IMR-90 (cell line): ENCODE measurements around the gene TTC28. TPM values are rescaled to one million over a fixed set of nuclear protein-coding genes. Genes with fewer than 3 reads are reported as not detected.

Experiments used
- ATAC-seq: fragments of 200-7000 bp; cut with Tn5 transposase; 2 replicates; pipeline ENCODE4 v1.9.1; 2020; ENCODE audit warnings: low read depth, mild to moderate bottlenecking, moderate library complexity
- BruUV-seq: library from RNA; stranded (reverse); fragments of 400-500 nt; replicated peaks from 2 replicates; lab custom pipeline; 2021; lab: Mats Ljungman, UMichigan
- CTCF ChIA-PET: fragments of 300-600 bp; formaldehyde crosslinking; extraction: SDS; loops from one replicate; lab custom pipeline; 2021; ENCODE audit warnings: antibody characterized with exemption; lab: Yijun Ruan, JAX
- POLR2A ChIA-PET: fragments of 300-600 bp; sonication (Branson Sonifier 250); formaldehyde crosslinking; loops from one replicate; lab custom pipeline; 2022; ENCODE audit warnings: antibody characterized with exemption; ENCODE audit not compliant: unreplicated experiment; lab: Charles Lee
- DNase-seq: peaks from one replicate; pipeline ENCODE4 v3.0.0; 2013
- H2AFZ ChIP-seq: replicated peaks from 2 replicates; pipeline ENCODE3; 2013; ENCODE audit warnings: low read length, mild to moderate bottlenecking; ENCODE audit not compliant: poor library complexity
- H2AK5ac ChIP-seq: 2 replicates; pipeline ENCODE4 v1.6.1; 2013; ENCODE audit warnings: low read depth, low read length, inconsistent platforms
- H2AK9ac ChIP-seq: replicated peaks from 2 replicates; pipeline ENCODE3; 2013; ENCODE audit warnings: mild to moderate bottlenecking, low read depth, low read length, moderate library complexity; ENCODE audit not compliant: poor library complexity
- H2BK120ac ChIP-seq: 2 replicates; pipeline ENCODE4 v1.6.1; 2013; ENCODE audit warnings: low read depth, low read length, inconsistent platforms
- H2BK15ac ChIP-seq: 3 replicates; pipeline ENCODE4 v1.6.1; 2013; ENCODE audit warnings: low read depth, low read length, inconsistent platforms
- H2BK20ac ChIP-seq: 2 replicates; pipeline ENCODE4 v1.6.1; 2013; ENCODE audit warnings: low read depth, mild to moderate bottlenecking, inconsistent platforms, low read length, moderate library complexity
- H2BK5ac ChIP-seq: 2 replicates; pipeline ENCODE4 v1.6.1; 2013; ENCODE audit warnings: mild to moderate bottlenecking, low read depth, low read length, inconsistent platforms; ENCODE audit not compliant: poor library complexity, severe bottlenecking
- H3K14ac ChIP-seq: replicated peaks from 2 replicates; pipeline ENCODE4 v1.6.1; 2013; ENCODE audit warnings: low read depth, low read length, inconsistent platforms
- H3K18ac ChIP-seq: 2 replicates; pipeline ENCODE4 v1.6.1; 2013; ENCODE audit warnings: low read depth, low read length, control low read depth
- H3K23ac ChIP-seq: 2 replicates; pipeline ENCODE4 v1.6.1; 2013; ENCODE audit warnings: low read depth, low read length, inconsistent platforms
- H3K27ac ChIP-seq: 2 replicates; pipeline ENCODE4 v1.5.1; 2013; ENCODE audit warnings: mild to moderate bottlenecking, control low read depth, low read length; ENCODE audit not compliant: insufficient read depth
- H3K27me3 ChIP-seq: 2 replicates; pipeline ENCODE4 v1.6.1; 2013; ENCODE audit warnings: low read length; ENCODE audit not compliant: control insufficient read depth, insufficient read depth
- H3K36me3 ChIP-seq: 2 replicates; pipeline ENCODE4 v1.6.1; 2013; ENCODE audit warnings: low read length, mixed read lengths; ENCODE audit not compliant: control insufficient read depth, insufficient read depth
- H3K4ac ChIP-seq: 2 replicates; pipeline ENCODE4 v1.6.1; 2013; ENCODE audit warnings: low read depth, low read length, inconsistent platforms
- H3K4me1 ChIP-seq: 2 replicates; pipeline ENCODE4 v1.6.1; 2013; ENCODE audit warnings: low read length, mixed read lengths; ENCODE audit not compliant: control insufficient read depth, insufficient read depth
- H3K4me2 ChIP-seq: 2 replicates; pipeline ENCODE4 v1.6.1; 2013; ENCODE audit warnings: low read depth, mild to moderate bottlenecking, control low read depth, low read length, moderate library complexity
- H3K4me3 ChIP-seq: 2 replicates; pipeline ENCODE4 v1.5.1; 2013; ENCODE audit warnings: low read depth, mild to moderate bottlenecking, control low read depth, low read length, moderate library complexity; ENCODE audit not compliant: insufficient read depth
- H3K56ac ChIP-seq: 2 replicates; pipeline ENCODE4 v1.6.1; 2013; ENCODE audit warnings: low read length, inconsistent platforms; ENCODE audit not compliant: insufficient read depth; ENCODE audit errors: extremely low read depth
- H3K79me1 ChIP-seq, 2 experiments: 2 replicates each; pipeline ENCODE4 v1.6.1; 2013; ENCODE audit warnings: low read length in 2 of 2, inconsistent platforms in 1 of 2, low read depth in 1 of 2
- H3K9ac ChIP-seq: 2 replicates; pipeline ENCODE4 v1.6.1; 2013; ENCODE audit warnings: low read depth, low read length, control low read depth
- H3K9me1 ChIP-seq: 2 replicates; pipeline ENCODE4 v1.6.1; 2013; ENCODE audit warnings: low read length, inconsistent platforms; ENCODE audit not compliant: insufficient read depth
- H3K9me3 ChIP-seq: 2 replicates; pipeline ENCODE4 v1.6.1; 2013; ENCODE audit warnings: low read length; ENCODE audit not compliant: control insufficient read depth, insufficient read depth
- H4K20me1 ChIP-seq: 2 replicates; pipeline ENCODE4 v1.6.1; 2013; ENCODE audit warnings: low read length, inconsistent platforms; ENCODE audit not compliant: insufficient read depth
- H4K5ac ChIP-seq: 2 replicates; pipeline ENCODE4 v1.6.1; 2013; ENCODE audit warnings: mild to moderate bottlenecking, low read depth, low read length, control low read depth
- H4K8ac ChIP-seq, 2 experiments: 2 replicates each; pipeline ENCODE4 v1.6.1; 2013; ENCODE audit warnings: low read depth in 2 of 2, low read length in 2 of 2, control low read depth in 1 of 2, inconsistent platforms in 1 of 2
- H4K91ac ChIP-seq: 2 replicates; pipeline ENCODE4 v1.6.1; 2013; ENCODE audit warnings: low read depth, low read length, inconsistent platforms; ENCODE audit not compliant: insufficient read depth
- BHLHE40 ChIP-seq: fragments of 150-350 bp; IDR thresholded peaks from 2 replicates; pipeline ENCODE4 v1.6.1; 2016; ENCODE audit warnings: mild to moderate bottlenecking, low read depth, low read length
- CEBPB ChIP-seq: IDR thresholded peaks from 2 replicates; pipeline ENCODE4 v1.6.1; 2012; ENCODE audit warnings: low read depth, low read length, improper control_type of control experiment
- CTCF ChIP-seq: conservative IDR thresholded peaks from 2 replicates; pipeline ENCODE4 v1.5.1; 2012; ENCODE audit warnings: mild to moderate bottlenecking, low read depth, low read length, improper control_type of control experiment
- ELK1 ChIP-seq: fragments of 150-350 bp; IDR thresholded peaks from 2 replicates; pipeline ENCODE4 v1.6.1; 2016; ENCODE audit warnings: low read depth, mild to moderate bottlenecking, low read length, moderate library complexity, borderline replicate concordance
- FOS ChIP-seq: fragments of 150-350 bp; IDR thresholded peaks from 2 replicates; pipeline ENCODE4 v1.6.1; 2016; ENCODE audit warnings: low read depth, low read length
- MAZ ChIP-seq: IDR thresholded peaks from 2 replicates; pipeline ENCODE4 v1.6.1; 2012; ENCODE audit warnings: low read depth, mild to moderate bottlenecking, low read length, improper control_type of control experiment, moderate library complexity, borderline replicate concordance
- NFE2L2 ChIP-seq: fragments of 150-350 bp; IDR thresholded peaks from 2 replicates; pipeline ENCODE4 v1.6.1; 2016; ENCODE audit warnings: low read depth, mild to moderate bottlenecking, low read length
- RAD21 ChIP-seq: IDR thresholded peaks from 2 replicates; pipeline ENCODE4 v1.6.1; 2012; ENCODE audit warnings: low read length, improper control_type of control experiment
- RCOR1 ChIP-seq: IDR thresholded peaks from 2 replicates; pipeline ENCODE4 v1.6.1; 2012; ENCODE audit warnings: mild to moderate bottlenecking, low read length, improper control_type of control experiment; ENCODE audit not compliant: insufficient replicate concordance
- RFX5 ChIP-seq: IDR thresholded peaks from 2 replicates; pipeline ENCODE4 v1.8.0; 2012; ENCODE audit warnings: low read depth, mild to moderate bottlenecking, low read length, moderate library complexity
- USF2 ChIP-seq: fragments of 150-350 bp; IDR thresholded peaks from 2 replicates; pipeline ENCODE4 v1.6.1; 2017; ENCODE audit warnings: mild to moderate bottlenecking, antibody characterized with exemption, low read length, low read depth
- WGBS, 2 experiments: methylation state at CpG; one replicate each; pipeline versions ENCODE4 v1.1.5 to v1.1.7; 2013; ENCODE audit warnings: missing lambda C conversion rate in 2 of 2; ENCODE audit not compliant: insufficient read length in 1 of 2; ENCODE audit errors: extremely low coverage in 2 of 2; 5-methylcytosine and 5-hydroxymethylcytosine counted together
- dilution Hi-C: fragments of 300-500 bp; cut with HindIII; formaldehyde crosslinking; loops from one replicate; pipeline ENCODE4 v1.14.3; 2018; ENCODE audit warnings: low sequenced_read_pairs; ENCODE audit not compliant: unreplicated experiment
- in situ Hi-C: fragments of 300-500 bp; cut with MboI; formaldehyde crosslinking; loops from 3 replicates; pipeline ENCODE4 v1.14.3; 2019; ENCODE audit warnings: low sequenced_read_pairs, inconsistent platforms, mixed read lengths
- intact Hi-C: fragments of 100-400 bp; cut with micrococcal nuclease; formaldehyde crosslinking; loops from 2 replicates; pipeline ENCODE4 v1.10.0; 2022
- polyA plus RNA-seq, 3 experiments: library from polyadenylated mRNA; depleted of rRNA; stranded (reverse); fragments of >200 nt; gene quantifications; 2 replicates each; pipeline ENCODE4 v1.2.3, GENCODE V29; 2012; ENCODE audit warnings: low replicate concordance in 1 of 3
- total RNA-seq: library from RNA; depleted of rRNA; stranded (reverse); fragments of >200 nt; gene quantifications from 2 replicates; pipeline ENCODE4 v1.2.3, GENCODE V29; 2012

The TTC28 gene
- total and polyA plus RNA-seq, 2 of the 4 experiments (the other 2 are of a cell fraction): 5.6 to 13.3 TPM

- dilution Hi-C loops (no loop called here), intact Hi-C loops (no loop called here), in situ Hi-C loops (no loop called here)
- Histone ChIP-seq H3K14ac (no peak overlapping the region), H4K20me1 (no peaks in the 10 kb centered on the region), H4K5ac (no peak overlapping the region), H3K36me3 (no peaks in the 10 kb centered on the region), H3K9me1 (peaks cover 5% of the 10 kb centered on the region), H4K91ac (no peak overlapping the region), H3K9ac (no peak overlapping the region), H3K9me3 (no peaks in the 10 kb centered on the region), H3K4ac (no peak overlapping the region), H3K27me3 (no peaks in the 10 kb centered on the region), H2BK5ac (no peak overlapping the region), H2AK9ac (no peak overlapping the region), H3K56ac (no peak overlapping the region), H3K27ac (no peak overlapping the region), H2AK5ac (no peak overlapping the region), H4K8ac (no peak overlapping the region), H3K79me1 (peaks cover 10 to 14% of the 10 kb centered on the region in 2 experiments; a peak in 3 of 4 replicates), H3K23ac (no peak overlapping the region), H2AFZ (no peak overlapping the region), H3K4me3 (no peak overlapping the region), H2BK120ac (no peak overlapping the region), H3K4me1 (peaks cover 3% of the 10 kb centered on the region; the same call in 1 of the 2 replicates), H2BK20ac (no peak overlapping the region), H2BK15ac (no peak overlapping the region), H3K18ac (no peak overlapping the region), H3K4me2 (no peak overlapping the region)
- 80% methylated on average over 2 of the region's 9 CpGs; no CpG with 5 or more reads in 1 of the 2 experiments for WGBS, 2 experiments
- no peak for TF ChIP-seq FOS
- no peak for TF ChIP-seq CTCF
- no peak for TF ChIP-seq RCOR1
- no peak for TF ChIP-seq BHLHE40
- no peak for TF ChIP-seq ELK1
- TF ChIP-seq NFE2L2: no peak
- TF ChIP-seq USF2: no peak
- TF ChIP-seq RAD21: no peak
- no peak for TF ChIP-seq CEBPB
- no peak for TF ChIP-seq MAZ
- no peak for TF ChIP-seq RFX5
- BruUV-seq: no TSS peak
- no peak for DNase-seq
- no peak for ATAC-seq
- ChIA-PET CTCF (no interaction called here), POLR2A (no interaction called here)
Observed at GRCh38 chr22:27933186-27933983, 746.3 kb downstream of the TTC28 start.
